HCT116 (cell line): ENCODE results near the gene SLC2A9. TPM values are rescaled to one million over a fixed set of nuclear protein-coding genes. Genes with fewer than 3 reads are reported as not detected.

Source experiments
- ATAC-seq: fragments of 200-7000 bp; cut with Tn5 transposase; 2 replicates; pipeline ENCODE4 v1.9.1; 2020; ENCODE audit warnings: mild to moderate bottlenecking, moderate library complexity
- BruUV-seq: library from RNA; stranded (reverse); fragments of 400-500 nt; replicated peaks from 2 replicates; lab custom pipeline; 2021; lab: Mats Ljungman, UMichigan
- CTCF ChIA-PET: fragments of 300-600 bp; sonication (Branson Sonifier 250); formaldehyde crosslinking; loops from one replicate; lab custom pipeline; 2021; ENCODE audit warnings: antibody characterized with exemption; lab: Charles Lee
- POLR2A ChIA-PET: fragments of 300-600, 350-600 bp; sonication (Branson Sonifier 250); formaldehyde crosslinking; loops from one replicate; lab custom pipeline; 2021; ENCODE audit warnings: antibody characterized with exemption; lab: Charles Lee
- RAD21 ChIA-PET, 2 experiments: fragments of 300-600 bp; sonication (Branson Sonifier 250); formaldehyde crosslinking; loops; one replicate each; lab custom pipeline; 2023; ENCODE audit warnings: low total read pairs in 2 of 2; ENCODE audit not compliant: uncharacterized antibody in 2 of 2, unreplicated experiment in 2 of 2, low non-redundant PET in 1 of 2; lab: Charles Lee
- DNase-seq: peaks from one replicate; pipeline ENCODE4 v3.0.0-alpha.2; 2010; ENCODE audit warnings: low read depth, low spot score
- H2AFZ ChIP-seq: fragments of 200-600 bp; shearing (Covaris generic), sonication (generic); 2 replicates; pipeline ENCODE4 v1.6.1; 2017; ENCODE audit warnings: low read depth, mixed run types, mixed read lengths, antibody characterized with exemption, low read length; ENCODE audit not compliant: poor library complexity, severe bottlenecking
- H3K27ac ChIP-seq: 2 replicates; pipeline ENCODE4 v1.5.1; 2012; ENCODE audit warnings: low read depth, low read length
- H3K27me3 ChIP-seq: fragments of 200-600 bp; sonication (generic); 2 replicates; pipeline ENCODE4 v1.6.1; 2016; ENCODE audit warnings: mixed run types, low read length, mixed read lengths; ENCODE audit not compliant: insufficient read depth
- H3K36me3 ChIP-seq, 2 experiments: fragments of 200-500 bp in 1 of 2; fragments of 200-600 bp in 1 of 2; sonication (Bioruptor generic) in 1 of 2; sonication (generic) in 1 of 2; 2 replicates each; pipeline versions ENCODE4 v1.5.1 to v1.6.1; 2014 to 2016; ENCODE audit warnings: low read length in 2 of 2, inconsistent platforms in 1 of 2, mixed read lengths in 1 of 2, mixed run types in 1 of 2; ENCODE audit not compliant: insufficient read depth in 2 of 2, control insufficient read depth in 1 of 2
- H3K4me1 ChIP-seq, 2 experiments: fragments of 200-600 bp in 1 of 2; sonication (generic) in 1 of 2; 2 replicates each; pipeline versions ENCODE4 v1.5.1 to v1.6.1; 2012 to 2017; ENCODE audit warnings: low read length in 2 of 2, inconsistent platforms in 1 of 2, mild to moderate bottlenecking in 1 of 2, mixed read lengths in 1 of 2, mixed run types in 1 of 2, moderate library complexity in 1 of 2; ENCODE audit not compliant: insufficient read depth in 2 of 2, control insufficient read depth in 1 of 2
- H3K4me2 ChIP-seq: fragments of 200-600 bp; sonication (generic); 2 replicates; pipeline ENCODE4 v1.6.1; 2017; ENCODE audit warnings: mixed run types, low read length, mixed read lengths
- H3K4me3 ChIP-seq, 2 experiments: fragments of 200-600 bp in 1 of 2; sonication (generic) in 1 of 2; replicated peaks in 1 of 2; 2 replicates each; pipeline ENCODE4 v1.5.1; 2011 to 2016; ENCODE audit warnings: low read length in 2 of 2, control low read depth in 1 of 2, low read depth in 1 of 2, mild to moderate bottlenecking in 1 of 2, mixed read lengths in 1 of 2, mixed run types in 1 of 2
- H3K79me2 ChIP-seq: fragments of 200-600 bp; sonication (generic); 2 replicates; pipeline ENCODE4 v1.6.1; 2017; ENCODE audit warnings: mild to moderate bottlenecking, mixed run types, low read length, moderate library complexity, mixed read lengths; ENCODE audit not compliant: insufficient read depth
- H3K9ac ChIP-seq: fragments of 200-600 bp; sonication (generic); 2 replicates; pipeline ENCODE4 v1.6.1; 2016; ENCODE audit warnings: low read length, mixed read lengths
- H3K9me2 ChIP-seq: fragments of 200-600 bp; sonication (generic), shearing (Covaris generic); 2 replicates; pipeline ENCODE4 v1.6.1; 2017; ENCODE audit warnings: mixed run types, mild to moderate bottlenecking, moderate library complexity; ENCODE audit not compliant: insufficient read depth
- H3K9me3 ChIP-seq, 2 experiments: fragments of 200-500 bp in 1 of 2; fragments of 200-600 bp in 1 of 2; sonication (Bioruptor generic) in 1 of 2; sonication (generic) in 1 of 2; 2 replicates each; pipeline ENCODE4 v1.6.1; 2014 to 2017; ENCODE audit warnings: low read length in 2 of 2, mixed read lengths in 2 of 2, inconsistent platforms in 1 of 2, low read depth in 1 of 2, mild to moderate bottlenecking in 1 of 2, mixed run types in 1 of 2, moderate library complexity in 1 of 2; ENCODE audit not compliant: control insufficient read depth in 1 of 2, insufficient read depth in 1 of 2
- H4K20me1 ChIP-seq: fragments of 200-600 bp; sonication (generic), shearing (Covaris generic); 2 replicates; pipeline ENCODE4 v1.6.1; 2017; ENCODE audit warnings: mixed run types, mild to moderate bottlenecking, moderate library complexity; ENCODE audit not compliant: insufficient read depth
- ATF3 ChIP-seq: IDR thresholded peaks from 2 replicates; pipeline ENCODE4 v1.6.1; 2012
- CEBPB ChIP-seq: IDR thresholded peaks from 2 replicates; pipeline ENCODE4 v1.6.1; 2012; ENCODE audit warnings: low read depth
- CTCF ChIP-seq, 3 experiments: fragments of 200-600 bp in 1 of 3; sonication (generic) in 1 of 3; IDR thresholded peaks in 2 of 3; conservative IDR thresholded peaks in 1 of 3; 2 replicates each; pipeline ENCODE4 v1.5.1; 2012 to 2017; ENCODE audit warnings: low read depth in 2 of 3, low read length in 2 of 3, antibody characterized with exemption in 1 of 3, borderline replicate concordance in 1 of 3, control low read depth in 1 of 3, mild to moderate bottlenecking in 1 of 3, mixed read lengths in 1 of 3, mixed run types in 1 of 3, moderate library complexity in 1 of 3; ENCODE audit not compliant: insufficient read depth in 1 of 3
- ELF1 ChIP-seq: IDR thresholded peaks from 2 replicates; pipeline ENCODE4 v1.6.1; 2012; ENCODE audit warnings: low read depth, borderline replicate concordance
- EZH2 ChIP-seq: fragments of 200-600 bp; sonication (generic); IDR thresholded peaks from 2 replicates; pipeline ENCODE4 v1.6.1; 2017; ENCODE audit warnings: antibody characterized with exemption, mixed run types
- EZH2phosphoT487 ChIP-seq: fragments of 200-600 bp; IDR thresholded peaks from 2 replicates; pipeline ENCODE4 v1.6.1; 2018; ENCODE audit warnings: antibody characterized with exemption, borderline replicate concordance
- FOSL1 ChIP-seq: IDR thresholded peaks from 2 replicates; pipeline ENCODE4 v1.6.1; 2012; ENCODE audit warnings: low read depth
- JUND ChIP-seq: IDR thresholded peaks from 2 replicates; pipeline ENCODE4 v1.6.1; 2012
- POLR2A ChIP-seq: IDR thresholded peaks from 2 replicates; pipeline ENCODE4 v1.7.0; 2011; ENCODE audit warnings: borderline replicate concordance; ENCODE audit not compliant: insufficient read depth, insufficient read length; ENCODE audit errors: extremely low read depth
- POLR2AphosphoS5 ChIP-seq: IDR thresholded peaks from 2 replicates; pipeline ENCODE4 v1.6.1; 2011; ENCODE audit warnings: mild to moderate bottlenecking, low read depth, low read length, moderate library complexity
- SIN3A ChIP-seq: IDR thresholded peaks from 2 replicates; pipeline ENCODE4 v1.6.1; 2012; ENCODE audit warnings: low read depth
- SP1 ChIP-seq: IDR thresholded peaks from 2 replicates; pipeline ENCODE4 v1.6.1; 2012; ENCODE audit warnings: low read depth
- SRF ChIP-seq: IDR thresholded peaks from 2 replicates; pipeline ENCODE4 v1.6.1; 2012; ENCODE audit warnings: low read depth
- TCF7L2 ChIP-seq: IDR thresholded peaks from 2 replicates; pipeline ENCODE4 v1.7.0; 2011; ENCODE audit warnings: borderline replicate concordance, inconsistent platforms; ENCODE audit not compliant: insufficient read depth, insufficient read length; ENCODE audit errors: extremely low read depth
- YY1 ChIP-seq: IDR thresholded peaks from 2 replicates; pipeline ENCODE4 v1.6.1; 2011; ENCODE audit warnings: low read length, low read depth, moderate library complexity, mild to moderate bottlenecking; ENCODE audit not compliant: insufficient replicate concordance; ENCODE audit errors: extremely low read depth
- ZFX ChIP-seq: fragments of 450-650 bp; IDR thresholded peaks from 2 replicates; pipeline ENCODE4 v1.6.1; 2017
- ZNF274 ChIP-seq: fragments of 200-500 bp; sonication (Bioruptor generic); IDR thresholded peaks from 2 replicates; pipeline ENCODE4 v1.6.1; 2014; ENCODE audit warnings: mild to moderate bottlenecking, low read depth, low read length, inconsistent platforms
- intact Hi-C: fragments of 100-400 bp; cut with micrococcal nuclease; formaldehyde crosslinking; loops from 2 replicates; pipeline ENCODE4 v1.10.0; 2022
- total RNA-seq: library from RNA; stranded (reverse); gene quantifications from one replicate; pipeline ENCODE4 v1.2.1, GENCODE V29; 2021; ENCODE audit not compliant: unreplicated experiment
- TF ChIP-seq, protein P1 (sequence below): IDR thresholded peaks from 2 replicates; pipeline ENCODE4 v1.6.1; 2011; ENCODE audit warnings: mild to moderate bottlenecking, low read length, moderate library complexity; ENCODE audit not compliant: insufficient replicate concordance; ENCODE audit errors: extremely low read depth
- TF ChIP-seq, protein P2 (sequence below): IDR thresholded peaks from 2 replicates; pipeline ENCODE4 v1.6.1; 2012

Gene SLC2A9
- total RNA-seq, 1 experiment from 2014 or later: 2.2 TPM

- ATAC-seq: no peak
Observed at GRCh38 chr4:10036807-10037342, 15.6 kb upstream of the SLC2A9 start.

More at GRCh38 chr4:10036807-10037342, 15.6 kb upstream of the SLC2A9 start:
- Histone ChIP-seq H3K9ac (no peak overlapping the region), H3K79me2 (no peaks in the 10 kb centered on the region), H3K9me2 (no peaks in the 10 kb centered on the region), H3K9me3 (peaks cover 0 to 2% of the 10 kb centered on the region in 2 experiments; a peak in 1 of 4 replicates), H4K20me1 (no peaks in the 10 kb centered on the region), H3K4me1 (peaks cover 7 to 17% of the 10 kb centered on the region in 2 experiments), H2AFZ (no peak overlapping the region), H3K27me3 (no peaks in the 10 kb centered on the region), H3K36me3 (no peaks in the 10 kb centered on the region), H3K27ac (no peak overlapping the region), H3K4me2 (no peak overlapping the region), H3K4me3 (no peak overlapping the region)
- no TSS peak for BruUV-seq
- DNase-seq: no peak
- ChIA-PET POLR2A (no interaction called here), CTCF (no interaction called here), RAD21 (no interaction called here)
- TF ChIP-seq ATF3: no peak
- TF ChIP-seq, protein P1, sequence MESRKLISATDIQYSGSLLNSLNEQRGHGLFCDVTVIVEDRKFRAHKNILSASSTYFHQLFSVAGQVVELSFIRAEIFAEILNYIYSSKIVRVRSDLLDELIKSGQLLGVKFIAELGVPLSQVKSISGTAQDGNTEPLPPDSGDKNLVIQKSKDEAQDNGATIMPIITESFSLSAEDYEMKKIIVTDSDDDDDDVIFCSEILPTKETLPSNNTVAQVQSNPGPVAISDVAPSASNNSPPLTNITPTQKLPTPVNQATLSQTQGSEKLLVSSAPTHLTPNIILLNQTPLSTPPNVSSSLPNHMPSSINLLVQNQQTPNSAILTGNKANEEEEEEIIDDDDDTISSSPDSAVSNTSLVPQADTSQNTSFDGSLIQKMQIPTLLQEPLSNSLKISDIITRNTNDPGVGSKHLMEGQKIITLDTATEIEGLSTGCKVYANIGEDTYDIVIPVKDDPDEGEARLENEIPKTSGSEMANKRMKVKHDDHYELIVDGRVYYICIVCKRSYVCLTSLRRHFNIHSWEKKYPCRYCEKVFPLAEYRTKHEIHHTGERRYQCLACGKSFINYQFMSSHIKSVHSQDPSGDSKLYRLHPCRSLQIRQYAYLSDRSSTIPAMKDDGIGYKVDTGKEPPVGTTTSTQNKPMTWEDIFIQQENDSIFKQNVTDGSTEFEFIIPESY: no peak
- TF ChIP-seq FOSL1: no peak
- no peak for TF ChIP-seq ZNF274
- no peak for TF ChIP-seq EZH2phosphoT487
- no peak for TF ChIP-seq CTCF (IDR thresholded peaks at IDR 0.05 in 2 of 3, conservative IDR thresholded peaks at IDR 0.05 in 1 of 3; ENCODE audit: borderline replicate concordance in 1 of 3, insufficient read depth in 1 of 3, low read depth in 2 of 3, low read length in 2 of 3)
- no peak for TF ChIP-seq JUND
- TF ChIP-seq EZH2: no peak
- TF ChIP-seq ELF1: no peak
- TF ChIP-seq TCF7L2: no peak
- TF ChIP-seq, protein P2, sequence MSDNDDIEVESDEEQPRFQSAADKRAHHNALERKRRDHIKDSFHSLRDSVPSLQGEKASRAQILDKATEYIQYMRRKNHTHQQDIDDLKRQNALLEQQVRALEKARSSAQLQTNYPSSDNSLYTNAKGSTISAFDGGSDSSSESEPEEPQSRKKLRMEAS: no peak
- TF ChIP-seq SIN3A: no peak
- no peak for TF ChIP-seq CEBPB
- no peak for TF ChIP-seq SRF
- no peak for TF ChIP-seq POLR2A
- TF ChIP-seq YY1: no peak
- TF ChIP-seq ZFX: no peak
- TF ChIP-seq SP1: no peak
- TF ChIP-seq POLR2AphosphoS5: no peak
- intact Hi-C loops: no loop called here
